BJ (cell line): ENCODE data around the gene IFFO2. TPM values are rescaled to one million over a fixed set of nuclear protein-coding genes. Genes with fewer than 3 reads are reported as not detected.

Experiments
- CTCF ChIA-PET: fragments of 350-600 bp; formaldehyde crosslinking; extraction: SDS; loops from one replicate; lab custom pipeline; 2021; ENCODE audit warnings: antibody characterized with exemption, inconsistent platforms; lab: Yijun Ruan, JAX
- POLR2A ChIA-PET: fragments of 300-600 bp; sonication (Branson Sonifier 250); formaldehyde crosslinking; extraction: SDS; loops from one replicate; lab custom pipeline; 2021; ENCODE audit warnings: antibody characterized with exemption; lab: Charles Lee
- DNase-seq: peaks from one replicate; pipeline ENCODE4 v3.0.0-alpha.2; 2011; ENCODE audit warnings: low read depth
- H3K27me3 ChIP-seq: 2 replicates; pipeline ENCODE4 v1.6.0; 2011; ENCODE audit warnings: low read length; ENCODE audit not compliant: control insufficient read depth, insufficient read depth
- H3K36me3 ChIP-seq: 2 replicates; pipeline ENCODE4 v1.5.1; 2011; ENCODE audit warnings: low read length; ENCODE audit not compliant: control insufficient read depth, insufficient read depth
- H3K4me3 ChIP-seq: 2 replicates; pipeline ENCODE4 v1.5.1; 2011; ENCODE audit warnings: low read depth, mild to moderate bottlenecking, control low read depth, low read length
- polyA plus RNA-seq: library from polyadenylated mRNA; depleted of rRNA; stranded (reverse); fragments of >200 nt; gene quantifications from 2 replicates; pipeline ENCODE4 v1.2.3, GENCODE V29; 2011
- TF ChIP-seq, protein P1 (sequence below): IDR thresholded peaks from 2 replicates; pipeline ENCODE4 v1.5.1; 2011; ENCODE audit warnings: low read depth, mild to moderate bottlenecking, control low read depth, inconsistent platforms, low read length, moderate library complexity; ENCODE audit not compliant: insufficient read depth

IFFO2 gene
- polyA plus RNA-seq, 1 experiment: 15.0 TPM

DNA sequence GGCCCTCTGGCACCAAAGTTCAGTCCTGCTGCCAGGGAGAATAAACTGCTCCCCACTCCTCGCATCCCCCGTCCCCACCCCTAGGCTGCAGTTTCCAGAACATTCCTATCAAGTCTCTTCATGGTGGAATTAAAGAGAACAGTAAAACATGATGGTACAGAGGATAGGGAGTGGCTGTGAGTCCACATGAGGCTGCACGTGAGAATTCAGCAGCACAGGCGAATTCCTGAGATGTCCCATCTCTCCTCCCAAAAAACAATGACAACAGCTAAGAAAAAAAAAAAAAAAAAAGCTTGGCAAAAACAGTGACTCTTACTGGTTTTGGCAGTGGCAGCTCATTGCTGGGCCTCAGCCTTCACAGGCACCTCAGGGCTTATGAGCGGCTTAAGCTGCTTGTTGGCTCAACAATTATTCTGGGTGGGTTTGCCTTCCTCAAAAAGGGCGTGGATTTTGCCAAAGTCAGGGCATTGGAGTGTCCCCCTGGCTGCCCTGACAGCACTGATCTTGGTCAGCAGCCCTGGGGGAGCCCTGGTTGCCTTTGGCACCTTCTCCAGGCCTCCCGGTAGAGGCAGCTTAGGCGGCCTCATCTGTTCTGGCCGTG lies 5.7 kb upstream of the IFFO2 start:
- TF ChIP-seq, protein P1, sequence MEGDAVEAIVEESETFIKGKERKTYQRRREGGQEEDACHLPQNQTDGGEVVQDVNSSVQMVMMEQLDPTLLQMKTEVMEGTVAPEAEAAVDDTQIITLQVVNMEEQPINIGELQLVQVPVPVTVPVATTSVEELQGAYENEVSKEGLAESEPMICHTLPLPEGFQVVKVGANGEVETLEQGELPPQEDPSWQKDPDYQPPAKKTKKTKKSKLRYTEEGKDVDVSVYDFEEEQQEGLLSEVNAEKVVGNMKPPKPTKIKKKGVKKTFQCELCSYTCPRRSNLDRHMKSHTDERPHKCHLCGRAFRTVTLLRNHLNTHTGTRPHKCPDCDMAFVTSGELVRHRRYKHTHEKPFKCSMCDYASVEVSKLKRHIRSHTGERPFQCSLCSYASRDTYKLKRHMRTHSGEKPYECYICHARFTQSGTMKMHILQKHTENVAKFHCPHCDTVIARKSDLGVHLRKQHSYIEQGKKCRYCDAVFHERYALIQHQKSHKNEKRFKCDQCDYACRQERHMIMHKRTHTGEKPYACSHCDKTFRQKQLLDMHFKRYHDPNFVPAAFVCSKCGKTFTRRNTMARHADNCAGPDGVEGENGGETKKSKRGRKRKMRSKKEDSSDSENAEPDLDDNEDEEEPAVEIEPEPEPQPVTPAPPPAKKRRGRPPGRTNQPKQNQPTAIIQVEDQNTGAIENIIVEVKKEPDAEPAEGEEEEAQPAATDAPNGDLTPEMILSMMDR: no peak
- ChIA-PET POLR2A (no interaction called here), CTCF (interaction anchor here (0.8 to 3.9 kb wide), 5 partner anchors 10 to 59 kb away, joined by 3 to 17 read pairs (median 5); no protein-coding TSS in a partner anchor)
- H3K27me3 ChIP-seq: 0 out of 2 replicates have a peak, but pooled peaks cover 2% of the 10 kb centered on the region
- DNase-seq: peak; percentile 72
- H3K4me3 ChIP-seq: no peak overlapping the region
- no peaks in the 10 kb centered on the region for H3K36me3 ChIP-seq

DNA sequence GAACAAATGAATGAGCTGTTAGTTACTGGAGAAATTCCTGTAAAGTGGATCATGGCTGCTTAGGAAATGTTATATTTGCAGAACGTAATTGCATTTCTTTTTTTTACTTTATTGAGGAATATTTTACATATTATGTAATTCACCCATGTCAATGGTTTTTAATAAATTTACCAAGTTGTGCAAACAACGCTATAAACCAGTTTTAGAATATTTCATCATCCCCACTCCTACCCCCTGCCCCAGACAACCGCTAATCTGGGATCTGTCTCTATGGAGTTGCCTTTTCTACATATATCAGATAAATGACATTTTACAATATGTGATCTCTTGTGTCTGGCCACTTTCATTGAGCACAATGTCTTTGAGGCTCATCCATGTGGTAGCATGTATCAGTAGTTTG lies 4.3 kb upstream of the IFFO2 start:
- POLR2A ChIA-PET: no interaction called here
- H3K4me3 ChIP-seq: no peak overlapping the region
- 0 out of 2 replicates have a peak, but pooled peaks cover 2% of the 10 kb centered on the region for H3K27me3 ChIP-seq
- no peak for DNase-seq
- CTCF ChIA-PET: no interaction called here
- H3K36me3 ChIP-seq: no peaks in the 10 kb centered on the region
- TF ChIP-seq, protein P1: no peak

DNA sequence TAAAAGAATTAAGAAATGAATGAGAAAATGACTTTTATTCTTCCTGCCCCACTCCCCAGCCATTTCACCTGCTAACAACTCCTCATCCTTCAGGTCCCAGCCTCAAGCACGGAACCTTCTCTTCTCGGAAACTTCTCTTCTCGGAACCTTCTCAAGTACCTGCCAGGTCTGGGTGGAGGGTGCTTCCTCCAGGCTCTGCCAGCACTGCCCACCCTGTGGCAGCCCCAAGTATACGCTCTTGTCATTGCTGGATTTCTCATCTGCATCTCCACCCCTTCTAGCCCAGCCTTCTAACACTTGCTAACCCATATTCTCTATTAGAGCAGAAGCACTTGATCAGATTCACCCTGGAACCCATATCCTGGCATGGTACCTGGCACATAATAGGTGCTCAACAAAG lies 3.9 kb upstream of the IFFO2 start:
- TF ChIP-seq, protein P1: no peak
- Histone ChIP-seq H3K27me3 (0 out of 2 replicates have a peak, but pooled peaks cover 2% of the 10 kb centered on the region), H3K4me3 (no peak overlapping the region), H3K36me3 (no peaks in the 10 kb centered on the region)
- ChIA-PET POLR2A (no interaction called here), CTCF (no interaction called here)
- DNase-seq: no peak

DNA sequence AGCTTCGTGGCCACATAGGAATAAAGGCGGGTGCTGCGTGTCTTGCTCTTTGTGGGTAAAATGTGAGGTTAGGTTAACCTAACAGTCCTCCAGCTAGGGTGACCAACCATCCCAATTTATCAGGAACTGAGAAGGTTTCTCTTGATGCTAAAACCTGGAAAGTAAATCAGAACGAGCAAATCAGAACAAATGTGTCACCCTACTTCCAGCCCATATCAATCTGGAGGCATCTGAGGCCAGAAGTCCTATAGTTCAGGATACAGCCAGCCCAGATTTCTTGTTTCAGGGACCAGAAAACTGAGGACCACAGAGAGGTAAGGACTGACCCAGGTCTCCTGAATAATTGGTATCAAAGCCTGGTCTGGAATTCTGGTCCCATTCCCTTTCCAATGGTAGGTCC lies 3.1 kb upstream of the IFFO2 start:
- Histone ChIP-seq H3K27me3 (0 out of 2 replicates have a peak, but pooled peaks cover 2% of the 10 kb centered on the region), H3K36me3 (no peaks in the 10 kb centered on the region), H3K4me3 (no peak overlapping the region)
- ChIA-PET CTCF (interaction anchor here (2.2 to 4.7 kb wide), 2 partner anchors 47 to 52 kb away, joined by 11 to 26 read pairs; no protein-coding TSS in a partner anchor), POLR2A (interaction anchor here (1.0 kb wide), 1 partner anchor 36 kb away, joined by 3 read pairs; no protein-coding TSS in a partner anchor)
- TF ChIP-seq, protein P1: no peak
- no peak for DNase-seq

DNA sequence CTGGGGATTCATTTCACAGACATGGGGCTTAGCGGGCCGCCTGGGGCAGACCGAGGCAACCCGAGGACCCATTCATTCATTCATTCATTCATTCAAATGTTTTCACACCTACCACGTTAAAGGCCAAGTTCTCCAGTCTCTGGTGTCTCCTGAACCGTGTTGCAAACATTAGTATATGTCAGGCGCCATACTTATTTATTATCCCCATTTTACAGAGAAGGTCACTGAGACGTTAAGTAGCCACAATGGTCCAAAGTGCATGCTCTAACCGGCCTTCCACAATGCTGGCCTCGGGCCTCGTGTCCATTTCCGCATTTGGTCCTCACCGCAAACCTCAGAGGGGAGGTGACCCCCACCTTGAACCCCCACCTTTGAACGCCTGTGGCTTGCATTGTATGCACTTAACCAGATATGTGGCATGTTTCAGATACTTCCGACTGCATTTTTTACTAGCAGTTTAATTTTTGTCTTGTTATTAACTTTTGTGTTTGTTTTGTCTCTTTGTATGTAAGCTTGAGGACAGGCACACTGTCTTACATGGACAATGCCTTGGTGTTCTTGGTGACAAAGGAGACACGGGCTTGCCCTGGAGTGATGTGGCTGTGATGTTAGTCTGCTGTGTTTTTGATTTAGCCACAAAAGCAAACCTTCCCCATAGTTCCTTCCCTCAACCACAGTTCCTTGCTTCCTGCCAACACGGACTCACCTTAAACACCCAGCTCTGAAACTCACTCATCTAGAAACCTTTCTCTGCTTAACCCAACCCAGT lies 1.2 kb upstream of the IFFO2 start:
- POLR2A ChIA-PET: interaction anchor here (0.6 kb wide), 1 partner anchor 15 kb away, joined by 3 read pairs; no protein-coding TSS in a partner anchor
- TF ChIP-seq, protein P1: no peak
- H3K36me3 ChIP-seq: 0 out of 2 replicates have a peak, but pooled peaks cover 1% of the 10 kb centered on the region
- H3K27me3 ChIP-seq: 0 out of 2 replicates have a peak, but pooled peaks cover 2% of the 10 kb centered on the region
- CTCF ChIA-PET: interaction anchor here (1.4 to 4.7 kb wide), 4 partner anchors 12 to 50 kb away, joined by 4 to 26 read pairs (median 12); no protein-coding TSS in a partner anchor
- no peak overlapping the region for H3K4me3 ChIP-seq
- DNase-seq: no peak
